CD4-positive, alpha-beta T cell (primary cell): ENCODE results near the gene CEBPE. TPM values are rescaled to one million over a fixed set of nuclear protein-coding genes. Genes with fewer than 3 reads are reported as not detected.

Source experiments
- ATAC-seq: fragments of 200-7000 bp; cut with Tn5 transposase; one replicate; pipeline ENCODE4 v1.10.0; 2022; ENCODE audit warnings: mild to moderate bottlenecking; ENCODE audit not compliant: poor library complexity
- CTCF ChIA-PET: fragments of 350-600 bp; sonication (Branson Sonifier 250); formaldehyde crosslinking; loops from one replicate; lab custom pipeline; 2021; ENCODE audit warnings: antibody characterized with exemption, inconsistent platforms; lab: Charles Lee
- POLR2A ChIA-PET: fragments of 350-600 bp; sonication (Branson Sonifier 250); formaldehyde crosslinking; loops from one replicate; lab custom pipeline; 2021; ENCODE audit warnings: antibody characterized with exemption, inconsistent platforms; lab: Charles Lee
- DNase-seq, 14 experiments: peaks; one replicate each; pipeline ENCODE4 v3.0.0-alpha.2; 2013 to 2020; ENCODE audit warnings: mixed read lengths in 2 of 14
- H3K27ac ChIP-seq, 2 donors: one replicate each; pipeline versions ENCODE4 v1.5.1 to v1.7.0; 2013; ENCODE audit warnings: low read length in 2 of 2, low read depth in 1 of 2, mild to moderate bottlenecking in 1 of 2
- H3K27me3 ChIP-seq, 2 experiments: 1 replicate in 1 of 2; 2 replicates in 1 of 2; pipeline versions ENCODE4 v1.6.1 to v1.7.0; 2013; ENCODE audit warnings: low read length in 2 of 2, control low read depth in 1 of 2, mild to moderate bottlenecking in 1 of 2, moderate library complexity in 1 of 2; ENCODE audit not compliant: insufficient read depth in 2 of 2, control insufficient read depth in 1 of 2
- H3K36me3 ChIP-seq: one replicate; pipeline ENCODE4 v1.6.1; 2013; ENCODE audit warnings: low read length, control low read depth; ENCODE audit not compliant: insufficient read depth
- H3K4me1 ChIP-seq: one replicate; pipeline ENCODE4 v1.6.1; 2013; ENCODE audit warnings: low read length, control low read depth; ENCODE audit not compliant: insufficient read depth
- H3K4me3 ChIP-seq: one replicate; pipeline ENCODE4 v1.5.1; 2013; ENCODE audit warnings: mild to moderate bottlenecking, low read length, moderate library complexity
- H3K9me3 ChIP-seq, 2 experiments: 1 replicate in 1 of 2; 2 replicates in 1 of 2; pipeline versions ENCODE4 v1.6.1 to v1.7.0; 2013; ENCODE audit warnings: low read length in 2 of 2, mild to moderate bottlenecking in 2 of 2, control low read depth in 1 of 2, moderate library complexity in 1 of 2; ENCODE audit not compliant: control insufficient read depth in 1 of 2, insufficient read depth in 1 of 2
- H3K27ac Mint-ChIP-seq: one replicate; pipeline ENCODE4 v1.8.0; 2020; ENCODE audit warnings: mixed read lengths
- H3K27me3 Mint-ChIP-seq: one replicate; pipeline ENCODE4 v1.8.0; 2021; ENCODE audit warnings: mixed read lengths
- H3K36me3 Mint-ChIP-seq: one replicate; pipeline ENCODE4 v1.8.0; 2021; ENCODE audit warnings: low read depth, mixed read lengths
- H3K4me1 Mint-ChIP-seq: one replicate; pipeline ENCODE4 v1.8.0; 2021; ENCODE audit warnings: low read depth, mixed read lengths
- H3K4me3 Mint-ChIP-seq: one replicate; pipeline ENCODE4 v1.8.0; 2020; ENCODE audit warnings: mild to moderate bottlenecking, mixed read lengths
- H3K9me3 Mint-ChIP-seq: one replicate; pipeline ENCODE4 v1.8.0; 2020; ENCODE audit warnings: mixed read lengths
- CTCF ChIP-seq: fragments of 200-600 bp; IDR thresholded peaks from one replicate; pipeline ENCODE4 v1.8.0; 2022; ENCODE audit warnings: antibody characterized with exemption, mild to moderate bottlenecking
- intact Hi-C, 2 experiments: fragments of 100-400 bp; cut with DNase I in 1 of 2; cut with micrococcal nuclease in 1 of 2; formaldehyde crosslinking; loops; one replicate each; pipeline versions ENCODE4 v1.15.1 to v1.9.0; 2023 to 2025; cut with DNase I, micrococcal nuclease
- total RNA-seq, 174 experiments: library from RNA in 2 of 174; stranded (reverse) in 2 of 174; gene quantifications; one replicate each; pipeline ENCODE4 v1.2.3 and lab custom pipeline; 2021 to 2026

Gene CEBPE
- total RNA-seq, 2 experiments from 2014 or later: not detected

- ATAC-seq (no peak), DNase-seq (no peak)
- Mint-ChIP-seq H3K9me3 (no peaks in the 10 kb centered on the region), H3K27me3 (no peaks in the 10 kb centered on the region), H3K4me1 (peaks cover 2% of the 10 kb centered on the region), H3K27ac (peak overlapping the region; percentile 57), H3K4me3 (no peak overlapping the region), H3K36me3 (peaks cover 92% of the 10 kb centered on the region)
- TF ChIP-seq CTCF: no peak
- no peaks in the 10 kb centered on the region for H3K27me3 ChIP-seq
- H3K36me3 ChIP-seq: peaks cover 97% of the 10 kb centered on the region
- no peak overlapping the region for H3K4me3 ChIP-seq
- no peaks in the 10 kb centered on the region for H3K9me3 ChIP-seq
- intact Hi-C loops: loop anchor here (2.0 to 5.0 kb wide), 3 partner anchors 13 to 223 kb away; partner anchors contain the start of gene PPP1R3E (in 1 of the 2)
- CTCF ChIA-PET: no interaction called here
- no peak overlapping the region for H3K27ac ChIP-seq
- no peaks in the 10 kb centered on the region for H3K4me1 ChIP-seq
- POLR2A ChIA-PET: interaction anchor here (2.0 kb wide), 1 partner anchor 16 kb away, joined by 7 read pairs; the partner anchor contains the start of genes ACIN1 and C14orf119
These were observed 39.3 kb downstream of the CEBPE start for GRCh38 chr14:23079716-23080115.

GRCh38 chr14:23078692-23079116 is 40.4 kb downstream of the CEBPE start:
- Mint-ChIP-seq H3K9me3 (no peaks in the 10 kb centered on the region), H3K4me1 (no peaks in the 10 kb centered on the region), H3K27me3 (no peaks in the 10 kb centered on the region), H3K36me3 (peaks cover 89% of the 10 kb centered on the region), H3K4me3 (no peak overlapping the region), H3K27ac (peak overlapping the region; percentile 57)
- Histone ChIP-seq H3K27me3 (no peaks in the 10 kb centered on the region), H3K9me3 (no peaks in the 10 kb centered on the region), H3K27ac (no peak overlapping the region), H3K4me3 (no peak overlapping the region), H3K4me1 (no peaks in the 10 kb centered on the region), H3K36me3 (peaks cover 96% of the 10 kb centered on the region)
- DNase-seq (peak in 2 of 14 experiments; percentile 59 to 71), ATAC-seq (peak; percentile 21)
- POLR2A ChIA-PET: interaction anchor here (2.0 kb wide), 1 partner anchor 17 kb away, joined by 7 read pairs; the partner anchor contains the start of genes ACIN1 and C14orf119
- no peak for TF ChIP-seq CTCF
- CTCF ChIA-PET: interaction anchor here (1.0 to 2.7 kb wide), 3 partner anchors 10 to 43 kb away, joined by 3 to 18 read pairs (median 12); no protein-coding TSS in a partner anchor
- intact Hi-C loops: loop anchor here (2.0 to 5.0 kb wide), 3 partner anchors 14 to 224 kb away; partner anchors contain the start of gene PPP1R3E (in 1 of the 2)

- no peak for ATAC-seq
- H3K4me3 ChIP-seq: no peak overlapping the region
- Mint-ChIP-seq H3K27ac (peak overlapping the region; percentile 44), H3K27me3 (no peaks in the 10 kb centered on the region), H3K9me3 (no peaks in the 10 kb centered on the region), H3K36me3 (peaks cover 85% of the 10 kb centered on the region), H3K4me3 (no peak overlapping the region), H3K4me1 (no peaks in the 10 kb centered on the region)
- no peak overlapping the region for H3K27ac ChIP-seq
- intact Hi-C loops: loop anchor here (1.0 to 5.0 kb wide), 5 partner anchors 15 to 224 kb away; partner anchors contain the start of gene PPP1R3E (in 1 of the 2)
- peaks cover 93% of the 10 kb centered on the region for H3K36me3 ChIP-seq
- no peak for DNase-seq
- H3K27me3 ChIP-seq: no peaks in the 10 kb centered on the region
- ChIA-PET CTCF (interaction anchor here (1.0 to 2.7 kb wide), 7 partner anchors 9 to 109 kb away, joined by 3 to 18 read pairs (median 9); no protein-coding TSS in a partner anchor), POLR2A (interaction anchor here (1.6 to 2.4 kb wide), 2 partner anchors 8 to 17 kb away, joined by 4 to 26 read pairs; partner anchors contain the start of genes ACIN1 and C14orf119)
- H3K9me3 ChIP-seq: no peaks in the 10 kb centered on the region
- TF ChIP-seq CTCF: no peak
- H3K4me1 ChIP-seq: no peaks in the 10 kb centered on the region
These were observed 41.1 kb downstream of the CEBPE start for GRCh38 chr14:23077962-23078361.
